Cardiac fibroblast (primary cell): ENCODE data around the gene HOXD11.

Source experiments
- DNase-seq, 2 donors: peaks; one replicate each; pipeline versions ENCODE4 v3.0.0 to v3.0.0-alpha.2; 2010; ENCODE audit warnings: low read depth in 2 of 2
- H3K4me3 ChIP-seq, 2 donors: replicated peaks in 1 of 2; 1 replicate in 1 of 2; 2 replicates in 1 of 2; pipeline ENCODE4 v1.5.1; 2011; ENCODE audit warnings: low read depth in 2 of 2, low read length in 2 of 2, mild to moderate bottlenecking in 2 of 2, moderate library complexity in 1 of 2
- TF ChIP-seq, protein P1 (sequence below): IDR thresholded peaks from one replicate; pipeline ENCODE4 v1.5.1; 2011; ENCODE audit warnings: low read depth, mild to moderate bottlenecking, low read length, inconsistent platforms

HOXD11 gene

DNA sequence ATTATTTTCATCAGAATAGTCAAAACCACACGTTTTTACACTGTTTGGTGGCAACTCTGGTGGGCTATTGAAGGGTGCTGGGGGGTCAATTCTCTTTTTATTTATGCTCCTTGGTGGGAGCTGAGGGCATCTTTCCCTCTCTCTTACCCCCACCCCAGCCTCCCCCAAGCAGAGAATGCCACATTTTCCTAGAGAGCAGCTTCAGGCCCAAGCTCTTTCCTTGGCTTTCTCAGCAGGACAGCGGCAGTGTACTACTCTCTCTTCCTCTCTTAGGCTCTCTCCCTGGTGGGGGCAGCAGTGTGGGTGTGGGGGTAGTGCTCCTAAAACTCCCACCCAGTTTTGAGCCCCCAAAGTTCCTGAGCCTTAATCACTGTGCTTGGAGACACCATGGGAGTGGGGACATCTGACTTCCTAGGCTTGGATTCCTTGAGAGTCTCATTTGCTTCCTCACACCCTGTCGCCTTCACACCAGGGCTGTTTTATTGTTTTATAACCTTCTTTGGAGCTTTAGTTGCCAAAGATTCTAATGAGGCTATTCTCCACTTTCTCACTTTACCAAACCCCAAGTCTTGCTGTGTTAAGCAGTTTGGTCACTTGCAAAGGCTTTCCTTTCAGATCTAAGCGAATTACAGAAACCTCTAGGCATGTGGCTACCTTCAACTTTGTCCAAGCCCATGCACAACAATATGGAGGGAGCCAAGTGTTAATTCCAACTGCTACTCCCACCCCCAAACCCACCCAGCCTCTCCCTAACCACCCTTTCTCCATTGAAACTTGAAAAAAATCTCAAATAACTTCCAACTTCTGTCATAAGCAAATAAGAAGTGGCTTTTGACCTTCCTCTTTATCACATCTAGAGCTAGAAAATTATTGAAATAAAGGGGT is 38.2 kb downstream of the HOXD11 start:
- no peak for DNase-seq
- H3K4me3 ChIP-seq = no peak overlapping the region

GRCh38 chr2:176146101-176146500 is 39.0 kb downstream of the HOXD11 start:
- TF ChIP-seq, protein P1, sequence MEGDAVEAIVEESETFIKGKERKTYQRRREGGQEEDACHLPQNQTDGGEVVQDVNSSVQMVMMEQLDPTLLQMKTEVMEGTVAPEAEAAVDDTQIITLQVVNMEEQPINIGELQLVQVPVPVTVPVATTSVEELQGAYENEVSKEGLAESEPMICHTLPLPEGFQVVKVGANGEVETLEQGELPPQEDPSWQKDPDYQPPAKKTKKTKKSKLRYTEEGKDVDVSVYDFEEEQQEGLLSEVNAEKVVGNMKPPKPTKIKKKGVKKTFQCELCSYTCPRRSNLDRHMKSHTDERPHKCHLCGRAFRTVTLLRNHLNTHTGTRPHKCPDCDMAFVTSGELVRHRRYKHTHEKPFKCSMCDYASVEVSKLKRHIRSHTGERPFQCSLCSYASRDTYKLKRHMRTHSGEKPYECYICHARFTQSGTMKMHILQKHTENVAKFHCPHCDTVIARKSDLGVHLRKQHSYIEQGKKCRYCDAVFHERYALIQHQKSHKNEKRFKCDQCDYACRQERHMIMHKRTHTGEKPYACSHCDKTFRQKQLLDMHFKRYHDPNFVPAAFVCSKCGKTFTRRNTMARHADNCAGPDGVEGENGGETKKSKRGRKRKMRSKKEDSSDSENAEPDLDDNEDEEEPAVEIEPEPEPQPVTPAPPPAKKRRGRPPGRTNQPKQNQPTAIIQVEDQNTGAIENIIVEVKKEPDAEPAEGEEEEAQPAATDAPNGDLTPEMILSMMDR = no peak
- no peak overlapping the region for H3K4me3 ChIP-seq
- no peak for DNase-seq

More for the DNA sequence above, 38.2 kb downstream of the HOXD11 start:
- TF ChIP-seq, protein P1 = no peak

DNA sequence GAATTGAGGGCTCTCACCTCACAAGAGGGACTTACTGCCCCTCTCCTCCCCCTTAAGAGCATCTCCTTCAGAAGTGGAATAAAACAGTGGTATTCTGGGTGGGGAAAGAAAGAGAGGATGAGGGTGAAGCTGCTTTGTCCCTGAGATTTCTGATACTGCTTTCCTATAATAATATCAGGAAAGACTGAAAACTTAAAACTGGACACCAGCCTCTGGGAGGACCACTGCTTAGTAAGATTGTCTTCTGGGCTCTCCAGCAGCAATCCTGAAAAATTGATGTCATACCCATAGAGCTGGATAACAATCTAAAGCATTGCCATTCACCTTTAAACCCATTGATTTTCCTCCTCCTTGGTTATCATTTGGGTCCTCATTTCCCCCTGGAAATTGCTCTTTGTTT is 39.6 kb downstream of the HOXD11 start:
- TF ChIP-seq, protein P1 = no peak
- no peak overlapping the region for H3K4me3 ChIP-seq
- DNase-seq = no peak

GRCh38 chr2:176147210-176147799 is 40.2 kb downstream of the HOXD11 start:
- H3K4me3 ChIP-seq = no peak overlapping the region
- no peak for DNase-seq
- TF ChIP-seq, protein P1 = no peak

GRCh38 chr2:176147800-176148496 is 40.9 kb downstream of the HOXD11 start:
- no peak for DNase-seq
- no peak overlapping the region for H3K4me3 ChIP-seq
- TF ChIP-seq, protein P1 = no peak

GRCh38 chr2:176148751-176149421 is 41.8 kb downstream of the HOXD11 start:
- DNase-seq = no peak
- no peak overlapping the region for H3K4me3 ChIP-seq
- TF ChIP-seq, protein P1 = no peak
